ENCODE data around the gene DSG3. TPM values are rescaled to one million over a fixed set of nuclear protein-coding genes. Genes with fewer than 3 reads are reported as not detected.

Gene DSG3
- total and polyA plus RNA-seq, 10 of the 15 experiments (the other 5 are each of a cell fraction or from before 2014, with no cell fraction given): 0.01 to 0.36 (median 0.30) TPM

- 0 out of 2 replicates have a peak, but pooled peaks have one; percentile 22 for TF ChIP-seq BMI1 (IDR thresholded peaks at IDR 0.05; ENCODE audit: borderline replicate concordance)
- TF ChIP-seq NR2C1 (IDR thresholded peaks at IDR 0.05): no peak
- TF ChIP-seq NFYB (IDR thresholded peaks at IDR 0.05; ENCODE audit: insufficient read depth, low read depth, low read length): no peak
- no peak for TF ChIP-seq IRF5 (IDR thresholded peaks at IDR 0.05; ENCODE audit: borderline replicate concordance)
- TF ChIP-seq CREM (IDR thresholded peaks at IDR 0.05; ENCODE audit: low read depth): 0 out of 2 replicates have a peak, but pooled peaks have one; percentile 49
- TF ChIP-seq KDM1A (IDR thresholded peaks at IDR 0.05; ENCODE audit: borderline replicate concordance): no peak
- no peak for TF ChIP-seq TBL1XR1 (IDR thresholded peaks at IDR 0.05; ENCODE audit: low read depth, low read length)
- TF ChIP-seq, protein P1, sequence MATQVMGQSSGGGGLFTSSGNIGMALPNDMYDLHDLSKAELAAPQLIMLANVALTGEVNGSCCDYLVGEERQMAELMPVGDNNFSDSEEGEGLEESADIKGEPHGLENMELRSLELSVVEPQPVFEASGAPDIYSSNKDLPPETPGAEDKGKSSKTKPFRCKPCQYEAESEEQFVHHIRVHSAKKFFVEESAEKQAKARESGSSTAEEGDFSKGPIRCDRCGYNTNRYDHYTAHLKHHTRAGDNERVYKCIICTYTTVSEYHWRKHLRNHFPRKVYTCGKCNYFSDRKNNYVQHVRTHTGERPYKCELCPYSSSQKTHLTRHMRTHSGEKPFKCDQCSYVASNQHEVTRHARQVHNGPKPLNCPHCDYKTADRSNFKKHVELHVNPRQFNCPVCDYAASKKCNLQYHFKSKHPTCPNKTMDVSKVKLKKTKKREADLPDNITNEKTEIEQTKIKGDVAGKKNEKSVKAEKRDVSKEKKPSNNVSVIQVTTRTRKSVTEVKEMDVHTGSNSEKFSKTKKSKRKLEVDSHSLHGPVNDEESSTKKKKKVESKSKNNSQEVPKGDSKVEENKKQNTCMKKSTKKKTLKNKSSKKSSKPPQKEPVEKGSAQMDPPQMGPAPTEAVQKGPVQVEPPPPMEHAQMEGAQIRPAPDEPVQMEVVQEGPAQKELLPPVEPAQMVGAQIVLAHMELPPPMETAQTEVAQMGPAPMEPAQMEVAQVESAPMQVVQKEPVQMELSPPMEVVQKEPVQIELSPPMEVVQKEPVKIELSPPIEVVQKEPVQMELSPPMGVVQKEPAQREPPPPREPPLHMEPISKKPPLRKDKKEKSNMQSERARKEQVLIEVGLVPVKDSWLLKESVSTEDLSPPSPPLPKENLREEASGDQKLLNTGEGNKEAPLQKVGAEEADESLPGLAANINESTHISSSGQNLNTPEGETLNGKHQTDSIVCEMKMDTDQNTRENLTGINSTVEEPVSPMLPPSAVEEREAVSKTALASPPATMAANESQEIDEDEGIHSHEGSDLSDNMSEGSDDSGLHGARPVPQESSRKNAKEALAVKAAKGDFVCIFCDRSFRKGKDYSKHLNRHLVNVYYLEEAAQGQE (IDR thresholded peaks at IDR 0.05; ENCODE audit: low read depth, low read length): no peak
- no peak for TF ChIP-seq EZH2 (IDR thresholded peaks at IDR 0.05; ENCODE audit: borderline replicate concordance, control insufficient read depth, low read depth, low read length)
- peak; percentile 88 for TF ChIP-seq IRF4 (IDR thresholded peaks at IDR 0.05; ENCODE audit: low read depth, low read length)
- no peak; the same call in 1 of the 2 replicates for TF ChIP-seq ZBTB40 (IDR thresholded peaks at IDR 0.05; ENCODE audit: borderline replicate concordance)
- TF ChIP-seq FOXK2 (IDR thresholded peaks at IDR 0.05): no peak
- no peak for TF ChIP-seq RBBP5 (conservative IDR thresholded peaks at IDR 0.05)
- TF ChIP-seq, protein P2, sequence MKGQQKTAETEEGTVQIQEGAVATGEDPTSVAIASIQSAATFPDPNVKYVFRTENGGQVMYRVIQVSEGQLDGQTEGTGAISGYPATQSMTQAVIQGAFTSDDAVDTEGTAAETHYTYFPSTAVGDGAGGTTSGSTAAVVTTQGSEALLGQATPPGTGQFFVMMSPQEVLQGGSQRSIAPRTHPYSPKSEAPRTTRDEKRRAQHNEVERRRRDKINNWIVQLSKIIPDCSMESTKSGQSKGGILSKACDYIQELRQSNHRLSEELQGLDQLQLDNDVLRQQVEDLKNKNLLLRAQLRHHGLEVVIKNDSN (IDR thresholded peaks at IDR 0.05; ENCODE audit: borderline replicate concordance, extremely low read length, insufficient read depth, low read depth, low read length): no peak
- TF ChIP-seq BACH1 (IDR thresholded peaks at IDR 0.05; ENCODE audit: borderline replicate concordance): peak; percentile 76; the same call in 1 of the 2 replicates
- TF ChIP-seq JUND (IDR thresholded peaks at IDR 0.05; ENCODE audit: low read depth, low read length): no peak
- TF ChIP-seq ETV6 (conservative IDR thresholded peaks at IDR 0.05 in 1 of 2, IDR thresholded peaks at IDR 0.05 in 1 of 2; ENCODE audit: borderline replicate concordance in 1 of 2, low read depth in 1 of 2): no peak
- peak; percentile 77 for TF ChIP-seq POLR2AphosphoS5 (IDR thresholded peaks at IDR 0.05; ENCODE audit: low read length)
- 0 out of 2 replicates have a peak, but pooled peaks have one; percentile 32 for TF ChIP-seq HDGF (IDR thresholded peaks at IDR 0.05)
- TF ChIP-seq FOXM1 (IDR thresholded peaks at IDR 0.05; ENCODE audit: low read depth, low read length): peak; percentile 29; the same call in 1 of the 2 replicates
Observed at GRCh38 chr18:31500051-31500688, 52.6 kb downstream of the DSG3 start (continued).

All from GM12878 (cell line).